CD4-positive, CD25-positive, alpha-beta regulatory T cell (primary cell): ENCODE measurements around the gene SH2D1B. TPM values are rescaled to one million over a fixed set of nuclear protein-coding genes. Genes with fewer than 3 reads are reported as not detected.

Experiments
- ATAC-seq, 2 donors: fragments of 150-1000 bp; cut with Tn5 transposase; one replicate each; pipeline ENCODE4 v1.10.0; 2021; ENCODE audit warnings: low read depth in 2 of 2, moderate number of reproducible peaks in 2 of 2, moderate library complexity in 1 of 2
- DNase-seq, 3 donors: peaks; one replicate each; pipeline versions ENCODE4 v3.0.0 to v3.0.0-alpha.2; 2012 to 2022; ENCODE audit warnings: mixed read lengths in 1 of 3
- H3K27ac ChIP-seq: one replicate; pipeline ENCODE4 v1.7.0; 2013; ENCODE audit warnings: mild to moderate bottlenecking, low read length; ENCODE audit not compliant: insufficient read depth, poor library complexity, severe bottlenecking
- H3K27me3 ChIP-seq: one replicate; pipeline ENCODE4 v1.7.0; 2013; ENCODE audit warnings: low read length; ENCODE audit not compliant: control insufficient read depth, insufficient read depth
- H3K36me3 ChIP-seq: one replicate; pipeline ENCODE4 v1.7.0; 2013; ENCODE audit warnings: mild to moderate bottlenecking, low read length, moderate library complexity; ENCODE audit not compliant: control insufficient read depth, insufficient read depth
- H3K4me1 ChIP-seq: 2 replicates; pipeline ENCODE4 v1.7.0; 2013; ENCODE audit warnings: mild to moderate bottlenecking, low read length; ENCODE audit not compliant: insufficient read depth, control insufficient read depth, poor library complexity, severe bottlenecking
- H3K4me3 ChIP-seq: one replicate; pipeline ENCODE4 v1.7.0; 2013; ENCODE audit warnings: low read depth, mild to moderate bottlenecking, low read length, moderate library complexity
- H3K9me3 ChIP-seq, 2 experiments: 1 replicate in 1 of 2; 2 replicates in 1 of 2; pipeline ENCODE4 v1.7.0; 2013; ENCODE audit warnings: low read length in 2 of 2, mild to moderate bottlenecking in 1 of 2, moderate library complexity in 1 of 2; ENCODE audit not compliant: control insufficient read depth in 2 of 2
- H3K27ac Mint-ChIP-seq, 3 donors: one replicate each; pipeline ENCODE4 v1.8.0; 2020 to 2022; ENCODE audit warnings: mild to moderate bottlenecking in 3 of 3, mixed read lengths in 3 of 3, moderate library complexity in 2 of 3
- H3K27me3 Mint-ChIP-seq: one replicate; pipeline ENCODE4 v1.8.0; 2022; ENCODE audit warnings: mild to moderate bottlenecking, mixed read lengths
- H3K36me3 Mint-ChIP-seq: one replicate; pipeline ENCODE4 v1.8.0; 2020; ENCODE audit warnings: mixed read lengths
- H3K4me1 Mint-ChIP-seq, 4 donors: one replicate each; pipeline ENCODE4 v1.8.0; 2020 to 2022; ENCODE audit warnings: mixed read lengths in 4 of 4, mild to moderate bottlenecking in 1 of 4
- H3K4me3 Mint-ChIP-seq, 4 donors: one replicate each; pipeline ENCODE4 v1.8.0; 2020 to 2022; ENCODE audit warnings: mild to moderate bottlenecking in 4 of 4, mixed read lengths in 4 of 4, moderate library complexity in 3 of 4
- H3K9me3 Mint-ChIP-seq, 7 donors: one replicate each; pipeline ENCODE4 v1.8.0; 2020 to 2022; ENCODE audit warnings: mixed read lengths in 7 of 7, mild to moderate bottlenecking in 3 of 7, moderate library complexity in 2 of 7
- polyA plus RNA-seq, 4 donors: library from polyadenylated mRNA; unstranded; fragments of 300-500 nt; fragmentation: Illumina TruSeq; gene quantifications; one replicate each; pipeline ENCODE4 v1.2.3, GENCODE V29; 2021
- total RNA-seq: library from RNA; stranded (reverse); gene quantifications from one replicate; pipeline ENCODE4 v1.2.3, GENCODE V29; 2022

SH2D1B gene
- total and polyA plus RNA-seq, 5 donors from 2014 or later = 0.12 to 0.37 (median 0.19) TPM; not detected in 2

DNA sequence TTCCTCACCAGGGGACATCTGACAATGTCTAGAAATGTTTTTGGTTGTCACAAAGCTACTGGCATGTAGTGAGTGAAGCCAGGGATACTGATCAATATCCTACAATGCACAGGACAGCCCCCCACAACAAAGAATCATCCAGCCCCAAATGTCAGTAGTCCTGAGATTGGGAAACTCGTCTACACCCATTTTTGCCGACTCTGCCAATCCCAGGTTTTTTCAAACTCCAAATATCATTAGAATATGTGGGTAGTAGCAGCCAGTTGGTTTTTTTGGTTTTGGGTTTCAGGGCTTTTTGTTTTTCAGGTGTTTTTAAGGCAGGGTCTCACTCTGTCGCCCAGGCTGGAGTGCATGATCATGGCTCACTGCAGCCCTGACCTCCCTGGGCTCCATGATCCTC is 41.2 kb downstream of the SH2D1B start:
- Histone ChIP-seq H3K27ac (no peak overlapping the region), H3K27me3 (peaks cover 2% of the 10 kb centered on the region), H3K36me3 (no peaks in the 10 kb centered on the region), H3K4me3 (no peak overlapping the region), H3K9me3 (no peaks in the 10 kb centered on the region), H3K4me1 (no peaks in the 10 kb centered on the region)
- H3K4me3 Mint-ChIP-seq = no peak overlapping the region
- H3K36me3 Mint-ChIP-seq = no peaks in the 10 kb centered on the region
- H3K27ac Mint-ChIP-seq = no peak overlapping the region
- H3K9me3 Mint-ChIP-seq = peaks cover 0 to 2% (median 0%) of the 10 kb centered on the region in 7 donors
- no peak for ATAC-seq
- peaks cover 0 to 2% (median 0%) of the 10 kb centered on the region in 4 donors for H3K4me1 Mint-ChIP-seq
- DNase-seq = no peak
- H3K27me3 Mint-ChIP-seq = no peaks in the 10 kb centered on the region

DNA sequence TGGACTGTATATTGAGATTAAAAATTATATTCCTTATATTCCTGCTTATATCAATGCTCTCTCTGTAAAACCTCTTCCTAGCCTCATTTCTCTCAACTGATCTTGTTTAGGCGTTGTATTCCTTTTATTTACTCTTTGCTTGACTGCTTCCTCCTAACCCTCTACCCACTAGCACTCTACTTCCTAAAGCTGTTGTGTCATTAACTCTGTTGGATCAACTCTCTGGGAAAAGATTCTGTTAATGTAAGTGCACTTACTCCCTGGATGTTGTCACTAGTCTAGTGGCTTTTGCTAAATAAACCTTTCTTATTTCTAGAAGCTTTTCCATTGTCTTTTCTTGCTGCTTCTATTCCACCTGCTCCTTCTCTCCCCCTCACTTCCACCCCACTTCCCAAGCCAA is 41.8 kb downstream of the SH2D1B start:
- Mint-ChIP-seq H3K9me3 (peaks cover 0 to 2% (median 0%) of the 10 kb centered on the region in 7 donors), H3K4me1 (peaks cover 0 to 2% (median 0%) of the 10 kb centered on the region in 4 donors), H3K27ac (no peak overlapping the region), H3K4me3 (no peak overlapping the region), H3K36me3 (no peaks in the 10 kb centered on the region), H3K27me3 (no peaks in the 10 kb centered on the region)
- ATAC-seq = no peak
- DNase-seq = no peak
- Histone ChIP-seq H3K4me3 (no peak overlapping the region), H3K36me3 (no peaks in the 10 kb centered on the region), H3K4me1 (no peaks in the 10 kb centered on the region), H3K27me3 (peaks cover 2% of the 10 kb centered on the region), H3K9me3 (no peaks in the 10 kb centered on the region), H3K27ac (no peak overlapping the region)

DNA sequence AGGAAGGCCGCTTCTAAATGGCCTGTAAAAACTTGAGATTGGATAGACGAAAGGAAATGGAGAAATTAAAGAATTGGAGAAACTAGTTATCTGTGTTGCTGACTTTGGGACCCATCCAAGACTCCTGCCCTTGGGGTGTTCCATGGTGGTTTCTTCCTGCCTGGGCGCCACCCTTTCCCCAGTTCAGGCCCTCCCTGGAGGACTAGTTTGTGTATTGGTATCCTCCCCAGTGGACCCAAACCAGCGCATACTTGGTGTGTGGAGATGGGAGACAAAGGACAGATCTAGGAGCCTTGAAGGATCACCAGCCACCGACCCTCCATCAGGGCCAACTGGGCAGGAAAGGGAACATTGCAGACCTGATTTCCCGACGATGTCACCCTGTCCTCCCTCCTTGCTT is 42.4 kb downstream of the SH2D1B start:
- no peaks in the 10 kb centered on the region for H3K36me3 Mint-ChIP-seq
- Histone ChIP-seq H3K4me1 (no peaks in the 10 kb centered on the region), H3K9me3 (no peaks in the 10 kb centered on the region), H3K4me3 (no peak overlapping the region), H3K36me3 (no peaks in the 10 kb centered on the region), H3K27ac (no peak overlapping the region), H3K27me3 (peaks cover 2% of the 10 kb centered on the region)
- H3K27me3 Mint-ChIP-seq = peaks cover under 1% of the 10 kb centered on the region
- peaks cover 0 to 2% (median 0%) of the 10 kb centered on the region in 4 donors for H3K4me1 Mint-ChIP-seq
- H3K9me3 Mint-ChIP-seq = peaks cover 0 to 2% (median 0%) of the 10 kb centered on the region in 7 donors
- ATAC-seq (no peak), DNase-seq (no peak)
- no peak overlapping the region for H3K27ac Mint-ChIP-seq
- H3K4me3 Mint-ChIP-seq = no peak overlapping the region

DNA sequence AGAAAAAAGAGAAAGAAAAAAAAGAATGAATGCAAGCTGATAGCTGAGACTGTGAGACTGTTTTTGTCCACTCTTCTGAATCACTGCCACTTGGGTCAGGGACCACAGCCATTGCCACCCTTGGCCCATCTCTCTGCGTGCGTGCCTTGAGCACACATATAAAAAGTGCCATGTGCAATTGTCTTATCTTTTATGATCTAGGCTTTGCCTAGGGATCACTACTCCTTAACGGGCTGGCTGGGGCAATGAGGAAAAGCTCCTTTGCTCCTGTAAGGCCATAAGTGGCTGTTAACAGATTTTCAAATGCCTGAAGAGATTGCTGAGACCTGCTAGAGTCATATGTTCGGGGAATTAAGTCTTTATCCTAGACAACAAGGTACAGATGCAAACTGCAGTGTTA is 43.5 kb downstream of the SH2D1B start:
- no peaks in the 10 kb centered on the region for H3K9me3 ChIP-seq
- no peaks in the 10 kb centered on the region for H3K36me3 ChIP-seq
- H3K4me3 ChIP-seq = no peak overlapping the region
- H3K4me1 ChIP-seq = no peaks in the 10 kb centered on the region
- no peak overlapping the region for H3K27ac ChIP-seq
- DNase-seq = no peak
- ATAC-seq = no peak
- Mint-ChIP-seq H3K4me3 (no peak overlapping the region), H3K27ac (no peak overlapping the region), H3K9me3 (peaks cover 0 to 2% (median 0%) of the 10 kb centered on the region in 7 donors), H3K36me3 (no peaks in the 10 kb centered on the region), H3K4me1 (peaks cover 0 to 2% (median 0%) of the 10 kb centered on the region in 4 donors), H3K27me3 (peaks cover 7% of the 10 kb centered on the region)
- peaks cover 2% of the 10 kb centered on the region for H3K27me3 ChIP-seq

DNA sequence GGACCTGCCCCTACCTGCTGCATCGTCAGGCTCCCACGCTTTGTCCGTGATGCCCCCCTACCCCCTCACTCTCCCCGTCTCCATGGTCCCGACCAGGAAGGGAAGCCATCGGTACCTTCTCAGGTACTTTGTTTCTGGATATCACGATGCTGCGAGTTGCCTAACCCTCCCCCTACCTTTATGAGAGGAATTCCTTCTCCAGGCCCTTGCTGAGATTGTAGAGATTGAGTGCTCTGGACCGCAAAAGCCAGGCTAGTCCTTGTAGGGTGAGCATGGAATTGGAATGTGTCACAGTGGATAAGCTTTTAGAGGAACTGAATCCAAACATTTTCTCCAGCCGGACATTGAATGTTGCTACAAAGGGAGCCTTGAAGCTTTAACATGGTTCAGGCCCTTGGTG is 44.2 kb downstream of the SH2D1B start:
- no peak for DNase-seq
- H3K4me3 Mint-ChIP-seq = no peak overlapping the region

DNA sequence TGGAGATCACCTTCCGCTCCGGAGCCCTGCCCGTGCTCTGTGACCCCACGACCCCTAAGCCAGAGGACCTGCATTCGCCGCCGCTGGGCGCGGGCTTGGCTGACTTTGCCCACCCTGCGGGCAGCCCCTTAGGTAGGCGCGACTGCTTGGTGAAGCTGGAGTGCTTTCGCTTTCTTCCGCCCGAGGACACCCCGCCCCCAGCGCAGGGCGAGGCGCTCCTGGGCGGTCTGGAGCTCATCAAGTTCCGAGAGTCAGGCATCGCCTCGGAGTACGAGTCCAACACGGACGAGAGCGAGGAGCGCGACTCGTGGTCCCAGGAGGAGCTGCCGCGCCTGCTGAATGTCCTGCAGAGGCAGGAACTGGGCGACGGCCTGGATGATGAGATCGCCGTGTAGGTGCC is 44.9 kb downstream of the SH2D1B start:
- Histone ChIP-seq H3K36me3 (no peaks in the 10 kb centered on the region), H3K4me3 (no peak overlapping the region), H3K27ac (no peak overlapping the region), H3K4me1 (no peaks in the 10 kb centered on the region), H3K9me3 (no peaks in the 10 kb centered on the region), H3K27me3 (peaks cover 2% of the 10 kb centered on the region)
- Mint-ChIP-seq H3K36me3 (no peaks in the 10 kb centered on the region), H3K27me3 (peaks cover 9% of the 10 kb centered on the region), H3K4me3 (no peak overlapping the region), H3K9me3 (no peaks in the 10 kb centered on the region), H3K27ac (no peak overlapping the region), H3K4me1 (peaks cover 0 to 2% (median 0%) of the 10 kb centered on the region in 4 donors)
- no peak for ATAC-seq
- DNase-seq = no peak

More for the DNA sequence above, 44.2 kb downstream of the SH2D1B start:
- Mint-ChIP-seq H3K27me3 (peaks cover 9% of the 10 kb centered on the region), H3K27ac (no peak overlapping the region), H3K4me1 (peaks cover 0 to 2% (median 0%) of the 10 kb centered on the region in 4 donors), H3K9me3 (peaks cover 0 to under 1% (median 0%) of the 10 kb centered on the region in 7 donors), H3K36me3 (no peaks in the 10 kb centered on the region)
- ATAC-seq = no peak
- H3K27ac ChIP-seq = no peak overlapping the region
- no peaks in the 10 kb centered on the region for H3K9me3 ChIP-seq
- H3K36me3 ChIP-seq = no peaks in the 10 kb centered on the region
- H3K4me1 ChIP-seq = no peaks in the 10 kb centered on the region
- peaks cover 2% of the 10 kb centered on the region for H3K27me3 ChIP-seq
- H3K4me3 ChIP-seq = no peak overlapping the region

DNA sequence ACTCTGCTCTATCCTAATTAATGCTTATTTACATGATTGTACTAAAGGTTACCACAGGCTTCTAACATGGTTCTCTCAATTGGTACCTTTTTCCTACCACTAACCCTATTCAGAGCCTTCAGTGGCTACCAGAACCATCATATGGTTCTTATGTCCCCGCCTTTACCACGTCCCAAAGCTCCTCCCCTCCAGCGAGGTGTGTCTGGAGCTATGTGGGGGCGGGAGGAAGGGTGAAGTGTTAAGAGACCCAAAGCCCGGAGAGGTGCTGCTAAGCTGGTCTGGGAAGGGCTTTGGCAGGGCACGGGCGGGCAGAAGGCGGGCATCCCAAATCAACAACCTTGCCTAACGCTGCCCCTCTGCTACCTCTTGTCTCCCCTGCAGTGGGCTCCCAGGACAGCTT is 45.3 kb downstream of the SH2D1B start:
- no peaks in the 10 kb centered on the region for H3K9me3 Mint-ChIP-seq
- no peak overlapping the region for H3K27ac ChIP-seq
- H3K27me3 ChIP-seq = peaks cover 2% of the 10 kb centered on the region
- H3K9me3 ChIP-seq = no peaks in the 10 kb centered on the region
- H3K27ac Mint-ChIP-seq = no peak overlapping the region
- peaks cover 9% of the 10 kb centered on the region for H3K27me3 Mint-ChIP-seq
- no peaks in the 10 kb centered on the region for H3K36me3 ChIP-seq
- H3K4me1 ChIP-seq = no peaks in the 10 kb centered on the region
- DNase-seq = no peak
- H3K4me3 Mint-ChIP-seq = no peak overlapping the region
- peaks cover 0 to under 1% (median 0%) of the 10 kb centered on the region in 4 donors for H3K4me1 Mint-ChIP-seq
- ATAC-seq = no peak
- no peaks in the 10 kb centered on the region for H3K36me3 Mint-ChIP-seq
- H3K4me3 ChIP-seq = no peak overlapping the region

DNA sequence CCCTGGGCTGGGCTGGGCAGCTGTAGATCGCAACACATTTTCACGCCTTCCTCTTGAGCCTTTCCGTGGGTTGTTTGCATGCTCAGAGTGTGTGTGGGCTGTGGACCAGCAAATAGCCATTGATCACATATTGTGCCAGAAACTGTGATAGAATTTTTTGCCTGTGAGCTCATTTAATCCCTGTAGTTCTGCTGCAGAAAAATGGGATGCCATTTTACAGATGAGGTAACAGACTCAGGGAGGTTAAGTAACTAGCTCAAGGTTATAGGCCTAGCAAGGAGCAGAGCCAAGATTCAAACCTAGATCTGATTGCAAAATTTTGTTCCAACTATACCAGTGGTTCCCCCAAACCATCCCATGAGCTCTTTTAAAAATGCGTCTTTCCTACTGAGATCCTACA is 45.8 kb downstream of the SH2D1B start:
- Mint-ChIP-seq H3K4me3 (no peak overlapping the region), H3K27ac (no peak overlapping the region), H3K9me3 (no peaks in the 10 kb centered on the region), H3K27me3 (peaks cover 9% of the 10 kb centered on the region), H3K4me1 (no peaks in the 10 kb centered on the region), H3K36me3 (no peaks in the 10 kb centered on the region)
- ATAC-seq = no peak
- Histone ChIP-seq H3K4me1 (no peaks in the 10 kb centered on the region), H3K27ac (no peak overlapping the region), H3K4me3 (no peak overlapping the region), H3K36me3 (no peaks in the 10 kb centered on the region), H3K9me3 (no peaks in the 10 kb centered on the region), H3K27me3 (peaks cover 2% of the 10 kb centered on the region)
- no peak for DNase-seq
